OCI-LY3 (cell line): ENCODE measurements around the gene DLG4.

Experiments
- CTCF ChIP-seq: fragments of 200-600, 300-600 bp; sonication (generic); IDR thresholded peaks from 2 replicates; pipeline ENCODE4 v1.5.1; 2014; ENCODE audit warnings: antibody characterized with exemption, low read length, low read depth
- EZH2phosphoT487 ChIP-seq: fragments of 200-600 bp; shearing (Covaris generic); IDR thresholded peaks from 2 replicates; pipeline ENCODE4 v1.6.1; 2018; ENCODE audit warnings: antibody characterized with exemption, mixed run types, low read depth

GRCh38 chr17:7196651-7197401, 22.8 kb downstream of the DLG4 start:
- TF ChIP-seq CTCF (no peak), EZH2phosphoT487 (no peak)
